Endothelial cell of umbilical vein (primary cell): Measurements from ENCODE around the gene NF2. TPM values are rescaled to one million over a fixed set of nuclear protein-coding genes. Genes with fewer than 3 reads are reported as not detected.

Source experiments
- BruUV-seq: library from RNA; stranded (reverse); fragments of 400-500 nt; replicated peaks from 2 replicates; lab custom pipeline; 2021; lab: Mats Ljungman, UMichigan
- CTCF ChIA-PET: fragments of 300-600, 350-600 bp; sonication (Branson Sonifier 250); formaldehyde crosslinking; loops from one replicate; lab custom pipeline; 2021; ENCODE audit warnings: antibody characterized with exemption, inconsistent platforms; lab: Charles Lee
- POLR2A ChIA-PET: fragments of 300-600, 350-600 bp; sonication (Branson Sonifier 250); formaldehyde crosslinking; loops from one replicate; lab custom pipeline; 2021; ENCODE audit warnings: antibody characterized with exemption, inconsistent platforms; lab: Charles Lee
- DNase-seq: peaks from one replicate; pipeline ENCODE4 v3.0.0-alpha.2; 2011; ENCODE audit warnings: low read depth, low spot score
- FAIRE-seq: peaks from 2 replicates; lab custom pipeline; 2011; peaks lifted over from hg19 to GRCh38; lab: Jason Lieb, UNC
- H2AFZ ChIP-seq: 2 replicates; pipeline ENCODE4 v1.6.0; 2012; ENCODE audit warnings: low read depth, low read length, control low read depth, inconsistent platforms
- H3K27ac ChIP-seq: 2 replicates; pipeline ENCODE4 v1.5.1; 2011; ENCODE audit warnings: low read depth, mild to moderate bottlenecking, control low read depth, low read length, moderate library complexity; ENCODE audit not compliant: insufficient read depth
- H3K27me3 ChIP-seq, 2 experiments: 2 replicates each; pipeline versions ENCODE4 v1.6.0 to v1.6.1; 2011; ENCODE audit warnings: low read length in 2 of 2, mixed read lengths in 1 of 2; ENCODE audit not compliant: control insufficient read depth in 2 of 2, insufficient read depth in 2 of 2
- H3K36me3 ChIP-seq, 2 experiments: 2 replicates in 1 of 2; 3 replicates in 1 of 2; pipeline ENCODE4 v1.5.1; 2011; ENCODE audit warnings: low read length in 2 of 2, mild to moderate bottlenecking in 1 of 2, moderate library complexity in 1 of 2; ENCODE audit not compliant: control insufficient read depth in 2 of 2, insufficient read depth in 2 of 2; ENCODE audit errors: extremely low read depth in 1 of 2
- H3K4me1 ChIP-seq: 3 replicates; pipeline ENCODE4 v1.5.1; 2011; ENCODE audit warnings: mild to moderate bottlenecking, low read length; ENCODE audit not compliant: control insufficient read depth, insufficient read depth; ENCODE audit errors: extremely low read depth
- H3K4me2 ChIP-seq: 2 replicates; pipeline ENCODE4 v1.6.1; 2011; ENCODE audit warnings: low read length, control low read depth, mixed read lengths; ENCODE audit not compliant: insufficient read depth
- H3K4me3 ChIP-seq, 3 experiments: fragments of 200-600 bp in 1 of 3; sonication (generic), shearing (Covaris generic) in 1 of 3; replicated peaks in 1 of 3; 2 replicates each; pipeline ENCODE4 v1.5.1; 2011 to 2016; ENCODE audit warnings: control low read depth in 3 of 3, low read length in 3 of 3, mild to moderate bottlenecking in 2 of 3, inconsistent platforms in 1 of 3, low read depth in 1 of 3, moderate library complexity in 1 of 3; ENCODE audit not compliant: insufficient read depth in 1 of 3
- H3K79me2 ChIP-seq: 2 replicates; pipeline ENCODE4 v1.6.0; 2012; ENCODE audit warnings: low read length, inconsistent platforms; ENCODE audit not compliant: control insufficient read depth, insufficient read depth
- H3K9ac ChIP-seq: replicated peaks from 2 replicates; pipeline ENCODE3; 2011; ENCODE audit warnings: low read length, control low read depth; ENCODE audit not compliant: insufficient read depth; ENCODE audit errors: extremely low read depth
- H3K9me1 ChIP-seq: replicated peaks from 3 replicates; pipeline ENCODE4 v1.6.0; 2011; ENCODE audit warnings: mild to moderate bottlenecking, low read length; ENCODE audit not compliant: control insufficient read depth, insufficient read depth; ENCODE audit errors: extremely low read depth
- H3K9me3 ChIP-seq: replicated peaks from 2 replicates; pipeline ENCODE4 v1.5.1; 2012; ENCODE audit warnings: low read length, inconsistent platforms; ENCODE audit not compliant: control insufficient read depth, insufficient read depth
- H4K20me1 ChIP-seq: replicated peaks from 2 replicates; pipeline ENCODE3; 2011; ENCODE audit warnings: mild to moderate bottlenecking, low read length; ENCODE audit not compliant: control insufficient read depth, insufficient read depth; ENCODE audit errors: extremely low read depth
- EZH2 ChIP-seq: IDR thresholded peaks from 2 replicates; pipeline ENCODE4 v1.6.1; 2012; ENCODE audit warnings: borderline replicate concordance, low read depth, mild to moderate bottlenecking, moderate library complexity, low read length, inconsistent platforms; ENCODE audit not compliant: severe bottlenecking
- FOS ChIP-seq: IDR thresholded peaks from 2 replicates; pipeline ENCODE4 v1.6.1; 2011; ENCODE audit warnings: mild to moderate bottlenecking, low read length, moderate library complexity, borderline replicate concordance; ENCODE audit not compliant: insufficient read depth
- GATA2 ChIP-seq: IDR thresholded peaks from 2 replicates; pipeline ENCODE4 v1.7.0; 2011; ENCODE audit warnings: low read depth, mild to moderate bottlenecking, moderate library complexity, mixed read lengths, low read length; ENCODE audit not compliant: insufficient read length, insufficient read depth
- JUN ChIP-seq: IDR thresholded peaks from 2 replicates; pipeline ENCODE4 v1.6.1; 2011; ENCODE audit warnings: borderline replicate concordance, low read depth; ENCODE audit not compliant: insufficient read length, insufficient read depth
- MYC ChIP-seq: IDR thresholded peaks from one replicate; pipeline ENCODE4 v1.6.1; 2011; ENCODE audit warnings: mild to moderate bottlenecking, low read depth, low read length
- POLR2A ChIP-seq: IDR thresholded peaks from 2 replicates; pipeline ENCODE4 v1.6.1; 2012; ENCODE audit warnings: low read depth, mild to moderate bottlenecking, control low read depth, low read length
- POLR2AphosphoS5 ChIP-seq: IDR thresholded peaks from 2 replicates; pipeline ENCODE4 v1.6.1; 2012; ENCODE audit warnings: low read depth, mild to moderate bottlenecking, control low read depth, low read length, moderate library complexity; ENCODE audit not compliant: insufficient read depth
- dilution Hi-C: fragments of 300-500 bp; cut with MboI; formaldehyde crosslinking; loops from one replicate; pipeline ENCODE4 v1.15.0; 2019; ENCODE audit warnings: low sequenced_read_pairs; ENCODE audit not compliant: extremely low pct_ligation_motif_present
- intact Hi-C: fragments of 100-400 bp; cut with micrococcal nuclease; formaldehyde crosslinking; loops from one replicate; pipeline ENCODE4 v1.10.0; 2022
- polyA plus RNA-seq, 4 experiments: library from polyadenylated mRNA; depleted of rRNA in 3 of 4; stranded (reverse) in 3 of 4; unstranded in 1 of 4; fragments of >200 nt; gene quantifications; 2 replicates each; pipeline versions ENCODE4 v1.2.1 to v1.2.3, GENCODE V29; 2011 to 2012; ENCODE audit warnings: missing spikeins in 1 of 4
- total RNA-seq: library from RNA; stranded (reverse); gene quantifications from 2 replicates; pipeline ENCODE4 v1.2.3, GENCODE V29; 2021
- TF ChIP-seq, protein P1 (sequence below): IDR thresholded peaks from 2 replicates; pipeline ENCODE4 v1.6.1; 2011; ENCODE audit not compliant: insufficient read depth, insufficient read length
- TF ChIP-seq, protein P2 (sequence below), 2 donors: IDR thresholded peaks; 1 replicate in 1 of 2; 2 replicates in 1 of 2; pipeline ENCODE4 v1.5.1; 2011; ENCODE audit warnings: low read length in 2 of 2, mild to moderate bottlenecking in 2 of 2, moderate library complexity in 2 of 2, control low read depth in 1 of 2, inconsistent platforms in 1 of 2, low read depth in 1 of 2; ENCODE audit not compliant: insufficient read depth in 1 of 2; ENCODE audit errors: extremely low read depth in 1 of 2

Gene NF2
- total and polyA plus RNA-seq, 2 donors (not counting 3 experiments of a cell fraction or from before 2014, with no cell fraction given), result 27.8 to 115 TPM

DNA sequence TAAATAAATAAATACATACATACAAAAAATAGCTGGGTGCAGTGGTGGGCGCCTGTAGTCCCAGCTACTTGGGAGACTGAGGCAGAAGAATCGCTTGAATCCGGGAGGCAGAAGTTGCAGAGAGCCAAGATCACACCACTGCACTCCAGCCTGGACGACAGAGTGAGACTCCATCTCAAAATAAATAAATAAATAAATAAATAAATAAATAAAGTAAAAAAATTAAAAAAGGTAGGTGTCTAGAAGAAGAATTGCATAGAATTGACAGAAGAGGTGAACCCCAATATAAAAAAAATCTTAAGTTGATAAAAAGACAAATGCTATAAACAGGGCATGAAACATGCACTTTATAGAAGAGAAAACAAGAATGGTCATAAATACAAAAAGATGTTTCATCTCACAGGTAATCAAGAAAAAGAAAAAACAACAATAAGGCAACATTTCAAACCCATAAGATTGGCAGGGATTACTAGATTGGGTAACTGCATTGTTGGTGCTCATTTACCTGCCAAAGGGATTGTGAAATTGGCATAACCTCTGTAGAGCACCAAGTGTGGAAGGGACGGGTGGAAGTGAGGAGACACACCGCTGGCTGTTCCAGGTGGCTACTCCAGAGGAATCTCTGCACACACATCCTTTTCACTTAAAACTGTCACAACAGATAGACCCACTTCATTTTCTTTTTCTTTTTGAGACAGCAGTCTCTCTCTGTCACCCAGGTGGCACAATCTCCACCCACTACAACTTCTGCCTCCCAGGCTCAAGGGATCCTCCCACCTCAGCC is 44.7 kb downstream of the NF2 start:
- BruUV-seq, result no TSS peak
- Histone ChIP-seq H3K4me1 (peaks cover 9% of the 10 kb centered on the region), H4K20me1 (no peaks in the 10 kb centered on the region), H3K27me3 (no peaks in the 10 kb centered on the region), H3K4me2 (no peak overlapping the region), H3K9ac (no peak overlapping the region), H2AFZ (no peak overlapping the region), H3K27ac (no peak overlapping the region), H3K4me3 (no peak overlapping the region), H3K36me3 (peaks cover 2 to 8% of the 10 kb centered on the region in 2 experiments), H3K9me3 (no peaks in the 10 kb centered on the region), H3K79me2 (no peaks in the 10 kb centered on the region), H3K9me1 (no peaks in the 10 kb centered on the region)
- ChIA-PET CTCF (interaction anchor here (1.0 to 1.8 kb wide), 3 partner anchors 12 to 42 kb away, joined by 3 to 5 read pairs (median 3); no protein-coding TSS in a partner anchor), POLR2A (no interaction called here)
- dilution Hi-C loops (no loop called here), intact Hi-C loops (no loop called here)
- FAIRE-seq (no peak), DNase-seq (no peak)
- TF ChIP-seq GATA2, result no peak
- TF ChIP-seq POLR2AphosphoS5, result no peak
- TF ChIP-seq, protein P1, sequence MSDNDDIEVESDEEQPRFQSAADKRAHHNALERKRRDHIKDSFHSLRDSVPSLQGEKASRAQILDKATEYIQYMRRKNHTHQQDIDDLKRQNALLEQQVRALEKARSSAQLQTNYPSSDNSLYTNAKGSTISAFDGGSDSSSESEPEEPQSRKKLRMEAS, result no peak
- no peak for TF ChIP-seq FOS
- TF ChIP-seq, protein P2, sequence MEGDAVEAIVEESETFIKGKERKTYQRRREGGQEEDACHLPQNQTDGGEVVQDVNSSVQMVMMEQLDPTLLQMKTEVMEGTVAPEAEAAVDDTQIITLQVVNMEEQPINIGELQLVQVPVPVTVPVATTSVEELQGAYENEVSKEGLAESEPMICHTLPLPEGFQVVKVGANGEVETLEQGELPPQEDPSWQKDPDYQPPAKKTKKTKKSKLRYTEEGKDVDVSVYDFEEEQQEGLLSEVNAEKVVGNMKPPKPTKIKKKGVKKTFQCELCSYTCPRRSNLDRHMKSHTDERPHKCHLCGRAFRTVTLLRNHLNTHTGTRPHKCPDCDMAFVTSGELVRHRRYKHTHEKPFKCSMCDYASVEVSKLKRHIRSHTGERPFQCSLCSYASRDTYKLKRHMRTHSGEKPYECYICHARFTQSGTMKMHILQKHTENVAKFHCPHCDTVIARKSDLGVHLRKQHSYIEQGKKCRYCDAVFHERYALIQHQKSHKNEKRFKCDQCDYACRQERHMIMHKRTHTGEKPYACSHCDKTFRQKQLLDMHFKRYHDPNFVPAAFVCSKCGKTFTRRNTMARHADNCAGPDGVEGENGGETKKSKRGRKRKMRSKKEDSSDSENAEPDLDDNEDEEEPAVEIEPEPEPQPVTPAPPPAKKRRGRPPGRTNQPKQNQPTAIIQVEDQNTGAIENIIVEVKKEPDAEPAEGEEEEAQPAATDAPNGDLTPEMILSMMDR (IDR thresholded peaks at IDR 0.05; ENCODE audit: extremely low read depth in 1 of 2, insufficient read depth in 1 of 2, low read depth in 1 of 2, low read length in 2 of 2), result no peak
- no peak for TF ChIP-seq MYC
- TF ChIP-seq POLR2A, result no peak
- TF ChIP-seq EZH2, result no peak
- no peak for TF ChIP-seq JUN
